Activated CD8-positive, alpha-beta memory T cell treated with anti-CD3 and anti-CD28 coated beads, Interleukin-2, amount 50 U/mL, for 1 hour (primary cell): ENCODE measurements around the gene CD6.

Experiments used
- DNase-seq: peaks from one replicate; pipeline ENCODE4 v3.0.0-alpha.2; 2020; ENCODE audit errors: extremely low read depth

Gene CD6

GRCh38 chr11:60971520-60971919, at the start of gene CD6:
TSS of gene CD6 (plus strand) at chr11:60971680. CDS start at chr11:60971866, 186 bp downstream.
- peak; percentile 68 for DNase-seq

- no peak for DNase-seq
Measured at GRCh38 chr11:60921777-60922335, 49.6 kb upstream of the CD6 start.

GRCh38 chr11:60922906-60923305, 48.6 kb upstream of the CD6 start:
- DNase-seq = no peak

- DNase-seq = no peak
Measured at GRCh38 chr11:60923326-60923725, 48.2 kb upstream of the CD6 start.

- DNase-seq = no peak
Measured at GRCh38 chr11:60923800-60924109, 47.7 kb upstream of the CD6 start.

- DNase-seq = no peak
Measured at GRCh38 chr11:60924110-60924905, 47.2 kb upstream of the CD6 start, which contains the start of gene TMEM132A. TSS of gene TMEM132A (plus strand) at chr11:60924460. CDS start at chr11:60924634, 174 bp downstream.

- DNase-seq = no peak
Measured at GRCh38 chr11:60924906-60925853, 46.3 kb upstream of the CD6 start.

GRCh38 chr11:60925868-60926267, 45.6 kb upstream of the CD6 start:
- no peak for DNase-seq

GRCh38 chr11:60926500-60926899, 45.0 kb upstream of the CD6 start:
- no peak for DNase-seq

- no peak for DNase-seq
Measured at GRCh38 chr11:60927061-60927592, 44.4 kb upstream of the CD6 start.

GRCh38 chr11:60927600-60927999, 43.9 kb upstream of the CD6 start:
- no peak for DNase-seq

GRCh38 chr11:60928563-60929001, 42.9 kb upstream of the CD6 start:
- DNase-seq = no peak

- no peak for DNase-seq
Measured at GRCh38 chr11:60929764-60930163, 41.7 kb upstream of the CD6 start.

- no peak for DNase-seq
Measured at GRCh38 chr11:60930394-60930793, 41.1 kb upstream of the CD6 start.

- no peak for DNase-seq
Measured at GRCh38 chr11:60931917-60932316, 39.6 kb upstream of the CD6 start.

GRCh38 chr11:60932605-60933356, 38.7 kb upstream of the CD6 start:
- DNase-seq = no peak

- no peak for DNase-seq
Measured at GRCh38 chr11:60933416-60934123, 37.9 kb upstream of the CD6 start.

- DNase-seq = no peak
Measured at GRCh38 chr11:60934124-60934789, 37.2 kb upstream of the CD6 start.

- no peak for DNase-seq
Measured at GRCh38 chr11:60934790-60935605, 36.5 kb upstream of the CD6 start.
